OCI-M2 (cell line): ENCODE data around the gene PNLIPRP3.

Experiments
- DNase-seq: peaks from one replicate; lab custom pipeline; 2025; ENCODE audit not compliant: unreplicated experiment; lab: John Stamatoyannopoulos, UW

Gene PNLIPRP3

DNA sequence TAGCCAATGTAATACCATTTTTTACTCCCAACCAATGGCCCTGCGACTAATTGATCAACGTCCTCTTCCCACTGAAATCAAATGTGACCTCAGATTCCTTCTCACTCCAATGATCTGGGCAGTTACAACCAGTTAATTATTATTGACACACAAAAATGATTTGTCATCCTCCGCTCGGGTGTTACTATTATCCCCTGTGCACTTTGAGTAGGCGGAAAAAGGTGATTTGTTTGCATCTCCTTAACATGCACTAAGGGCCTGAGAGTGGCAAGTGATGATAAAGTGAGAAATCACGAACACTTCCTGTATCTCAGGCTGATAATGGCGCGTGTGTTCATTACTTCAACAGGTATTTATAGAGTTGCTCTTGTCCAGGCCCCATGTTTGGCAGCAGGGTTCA lies 77.1 kb downstream of the PNLIPRP3 start:
- no peak for DNase-seq

DNA sequence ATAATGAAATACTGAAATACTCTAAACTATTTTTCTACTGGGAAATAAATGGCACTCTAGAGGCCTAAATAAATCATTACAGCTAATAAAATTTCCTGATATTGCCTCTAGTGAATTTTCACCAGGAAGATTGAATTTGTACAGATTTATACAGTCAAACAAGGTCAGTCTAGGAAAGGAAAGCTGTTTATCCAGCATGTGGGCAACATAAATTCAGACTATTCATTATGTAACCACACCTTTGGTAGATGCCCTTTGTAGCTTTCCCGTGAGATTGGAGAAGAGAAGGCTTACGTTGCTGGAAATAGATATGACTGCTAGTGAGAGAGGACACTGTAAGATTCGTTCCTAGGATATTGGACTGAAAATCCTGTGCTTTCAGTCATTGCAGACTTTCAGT lies 82.9 kb downstream of the PNLIPRP3 start:
- no peak for DNase-seq

DNA sequence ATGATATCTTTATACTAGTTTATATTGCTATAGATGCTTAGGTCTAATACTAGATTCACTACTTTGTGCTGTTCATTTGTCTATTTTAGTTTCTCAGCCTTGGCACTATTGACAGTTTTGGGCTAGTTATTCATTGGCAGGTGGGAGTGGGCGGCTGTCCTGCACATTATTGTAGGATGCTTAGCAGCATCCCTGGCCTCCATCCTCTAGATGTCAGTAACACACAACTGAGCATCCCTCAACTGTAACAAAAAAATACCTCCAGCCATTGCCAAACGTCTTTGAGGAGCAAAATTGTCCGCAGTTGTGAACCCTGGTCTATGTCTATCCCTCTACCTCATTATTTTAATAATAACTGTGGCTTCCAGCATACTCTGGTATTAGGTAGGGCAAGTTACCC lies 83.7 kb downstream of the PNLIPRP3 start:
- DNase-seq = no peak

DNA sequence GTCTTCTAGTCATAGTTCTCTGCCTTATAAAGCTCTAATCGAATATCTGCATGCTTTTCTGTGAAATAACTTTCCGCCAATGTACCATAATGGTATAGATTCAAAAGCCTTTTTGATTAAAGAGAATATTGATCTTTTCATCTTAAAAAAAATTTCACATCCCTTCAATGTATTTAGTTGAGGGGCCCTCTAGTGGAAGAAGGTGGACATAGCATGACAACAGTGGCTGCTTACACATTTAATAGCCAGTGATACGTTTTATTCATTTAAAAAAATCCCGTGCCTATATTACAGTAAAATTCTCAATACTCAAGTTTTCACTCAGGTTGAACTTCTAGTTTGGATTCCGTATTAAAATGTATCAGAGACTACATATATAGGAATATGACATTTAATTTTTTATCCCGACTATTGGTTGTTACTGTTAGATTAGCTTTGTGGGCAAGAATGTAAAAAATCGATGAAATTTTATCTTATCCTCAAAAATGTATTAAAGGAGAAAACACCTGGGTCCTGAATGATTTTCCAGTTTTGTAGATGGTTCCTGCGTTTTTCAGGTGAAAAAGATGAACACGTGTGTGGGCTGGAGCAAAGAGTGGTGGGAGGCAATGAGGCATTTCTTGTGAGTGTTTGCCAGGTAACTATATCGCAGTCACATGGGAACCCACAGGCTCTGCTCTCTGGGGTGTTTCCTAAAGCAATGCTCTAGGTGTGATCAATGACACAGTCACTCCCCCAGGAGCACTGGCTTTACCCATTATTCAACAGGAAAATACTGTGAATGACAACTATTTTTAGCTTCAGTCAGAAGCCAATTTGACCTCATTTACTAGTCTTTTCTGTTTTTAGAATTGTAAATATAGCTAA lies 94.0 kb downstream of the PNLIPRP3 start:
- no peak for DNase-seq

GRCh38 chr10:116522803-116523381 lies 95.2 kb downstream of the PNLIPRP3 start:
- no peak for DNase-seq

DNA sequence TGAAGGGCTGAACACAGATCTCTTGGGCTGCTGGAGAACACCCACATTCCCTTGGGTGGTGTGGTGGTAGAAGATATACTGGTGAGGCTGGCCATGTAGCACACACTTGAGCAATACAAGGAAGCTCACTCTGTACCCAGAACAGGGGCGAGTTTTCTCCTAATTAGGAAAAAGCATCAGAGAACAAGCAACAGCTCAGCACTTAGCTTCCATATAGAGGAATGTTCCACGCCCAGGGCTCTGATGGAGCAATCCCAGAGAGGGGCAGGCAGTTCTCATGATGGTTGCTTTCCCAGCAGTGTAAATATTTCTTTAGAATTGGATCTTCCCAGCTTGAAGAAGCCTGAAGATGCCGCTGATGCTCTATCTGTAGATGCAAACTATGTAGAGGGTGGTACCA lies 97.1 kb downstream of the PNLIPRP3 start:
- DNase-seq = no peak

GRCh38 chr10:116526219-116526618 lies 98.6 kb downstream of the PNLIPRP3 start:
- no peak for DNase-seq
